HCT116 (cell line): ENCODE results near the gene INPP5D.

Experiments used
- CTCF ChIP-seq, 3 experiments: fragments of 200-600 bp in 1 of 3; sonication (generic) in 1 of 3; IDR thresholded peaks in 2 of 3; conservative IDR thresholded peaks in 1 of 3; 2 replicates each; pipeline ENCODE4 v1.5.1; 2012 to 2017; ENCODE audit warnings: low read depth in 2 of 3, low read length in 2 of 3, antibody characterized with exemption in 1 of 3, borderline replicate concordance in 1 of 3, control low read depth in 1 of 3, mild to moderate bottlenecking in 1 of 3, mixed read lengths in 1 of 3, mixed run types in 1 of 3, moderate library complexity in 1 of 3; ENCODE audit not compliant: insufficient read depth in 1 of 3
- EZH2 ChIP-seq: fragments of 200-600 bp; sonication (generic); IDR thresholded peaks from 2 replicates; pipeline ENCODE4 v1.6.1; 2017; ENCODE audit warnings: antibody characterized with exemption, mixed run types
- REST ChIP-seq: IDR thresholded peaks from 2 replicates; pipeline ENCODE4 v1.6.1; 2012; ENCODE audit warnings: low read depth
- TCF7L2 ChIP-seq: IDR thresholded peaks from 2 replicates; pipeline ENCODE4 v1.7.0; 2011; ENCODE audit warnings: borderline replicate concordance, inconsistent platforms; ENCODE audit not compliant: insufficient read depth, insufficient read length; ENCODE audit errors: extremely low read depth
- ZFX ChIP-seq: fragments of 450-650 bp; IDR thresholded peaks from 2 replicates; pipeline ENCODE4 v1.6.1; 2017

- TF ChIP-seq EZH2 (no peak), TCF7L2 (no peak), ZFX (no peak), CTCF (IDR thresholded peaks at IDR 0.05 in 2 of 3, conservative IDR thresholded peaks at IDR 0.05 in 1 of 3; ENCODE audit: borderline replicate concordance in 1 of 3, insufficient read depth in 1 of 3, low read depth in 2 of 3, low read length in 2 of 3) (no peak), REST (no peak)
Observed at GRCh38 chr2:233047206-233047605, 12.9 kb upstream of the INPP5D start.
